ENCODE results near the gene CTTNBP2NL.

- no peak for TF ChIP-seq POLR2AphosphoS5 (IDR thresholded peaks at IDR 0.05; ENCODE audit: low read depth, low read length)
- TF ChIP-seq POLR2A (IDR thresholded peaks at IDR 0.05; ENCODE audit: low read depth, low read length), result no peak
Measured at GRCh38 chr1:112445596-112445995, 49.6 kb downstream of the CTTNBP2NL start.

All from GM12892 (cell line).